ENCODE data around the gene TXNDC12. TPM values are rescaled to one million over a fixed set of nuclear protein-coding genes. Genes with fewer than 3 reads are reported as not detected.

The TXNDC12 gene
- total and polyA plus RNA-seq, 9 of the 15 experiments (the other 6 are each of a cell fraction or from before 2014, with no cell fraction given) = 17.0 to 60.8 (median 37.8) TPM

DNA sequence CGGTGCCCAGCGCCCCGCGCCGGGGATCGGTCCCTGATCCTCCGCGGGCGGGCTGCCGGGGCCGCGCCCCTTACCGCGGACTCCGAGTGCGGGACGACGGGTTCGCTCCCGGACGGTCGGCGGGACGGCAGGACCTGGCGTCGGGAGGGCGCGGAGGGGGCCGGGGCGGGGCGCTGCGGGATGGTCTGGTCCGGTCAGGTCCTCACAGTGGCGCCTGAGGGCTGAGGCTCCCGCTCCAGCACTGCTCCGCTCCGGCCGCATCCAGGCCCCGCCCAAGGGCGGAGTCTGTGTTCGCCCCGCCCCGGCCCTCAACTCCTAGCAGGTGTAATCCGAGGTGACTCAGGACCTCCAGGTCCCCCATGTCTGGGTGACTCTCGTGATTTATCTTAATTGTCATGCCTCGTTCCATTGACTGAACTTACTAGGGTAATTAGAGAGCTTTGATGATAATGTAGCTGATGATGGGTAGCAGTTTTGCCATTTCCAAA lies 64.5 kb downstream of the TXNDC12 start, which contains the start of gene RAB3B (continued):
- TF ChIP-seq, protein P1, sequence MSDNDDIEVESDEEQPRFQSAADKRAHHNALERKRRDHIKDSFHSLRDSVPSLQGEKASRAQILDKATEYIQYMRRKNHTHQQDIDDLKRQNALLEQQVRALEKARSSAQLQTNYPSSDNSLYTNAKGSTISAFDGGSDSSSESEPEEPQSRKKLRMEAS (CRISPR knock-in tag; IDR thresholded peaks at IDR 0.05) = peak; percentile 54; the same call in 1 of the 2 replicates
- no peak for TF ChIP-seq SP2 (IDR thresholded peaks at IDR 0.05; ENCODE audit: extremely low read depth, low read depth, low read length, poor library complexity, severe bottlenecking)
- no peak for TF ChIP-seq ZKSCAN1 (IDR thresholded peaks at IDR 0.05; ENCODE audit: low read depth, low read length)
- peak; percentile 49; the same call in 1 of the 2 replicates for TF ChIP-seq GATAD2B (IDR thresholded peaks at IDR 0.05; ENCODE audit: borderline replicate concordance)
- 0 out of 2 replicates have a peak, but pooled peaks have one; percentile 36 for TF ChIP-seq ATF7 (IDR thresholded peaks at IDR 0.05)
- TF ChIP-seq HDAC1 (IDR thresholded peaks at IDR 0.05) = no peak
- TF ChIP-seq NCOA2 (IDR thresholded peaks at IDR 0.05; ENCODE audit: partially characterized antibody in 2 of 2) = no peak
- no peak for TF ChIP-seq ZNF212 (CRISPR knock-in tag; IDR thresholded peaks at IDR 0.05)
- no peak for TF ChIP-seq POLR3G (IDR thresholded peaks at IDR 0.05; ENCODE audit: extremely low read depth, insufficient read length, insufficient replicate concordance)
- TF ChIP-seq, protein P2, sequence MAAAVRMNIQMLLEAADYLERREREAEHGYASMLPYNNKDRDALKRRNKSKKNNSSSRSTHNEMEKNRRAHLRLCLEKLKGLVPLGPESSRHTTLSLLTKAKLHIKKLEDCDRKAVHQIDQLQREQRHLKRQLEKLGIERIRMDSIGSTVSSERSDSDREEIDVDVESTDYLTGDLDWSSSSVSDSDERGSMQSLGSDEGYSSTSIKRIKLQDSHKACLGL (CRISPR knock-in tag; IDR thresholded peaks at IDR 0.05; ENCODE audit: borderline replicate concordance, poor library complexity, severe bottlenecking) = no peak
- TF ChIP-seq CBX1 (IDR thresholded peaks at IDR 0.05; ENCODE audit: low read depth) = no peak
- TF ChIP-seq RBM15 (IDR thresholded peaks at IDR 0.05; ENCODE audit: insufficient read depth, low read length) = no peak
- TF ChIP-seq, protein P3, sequence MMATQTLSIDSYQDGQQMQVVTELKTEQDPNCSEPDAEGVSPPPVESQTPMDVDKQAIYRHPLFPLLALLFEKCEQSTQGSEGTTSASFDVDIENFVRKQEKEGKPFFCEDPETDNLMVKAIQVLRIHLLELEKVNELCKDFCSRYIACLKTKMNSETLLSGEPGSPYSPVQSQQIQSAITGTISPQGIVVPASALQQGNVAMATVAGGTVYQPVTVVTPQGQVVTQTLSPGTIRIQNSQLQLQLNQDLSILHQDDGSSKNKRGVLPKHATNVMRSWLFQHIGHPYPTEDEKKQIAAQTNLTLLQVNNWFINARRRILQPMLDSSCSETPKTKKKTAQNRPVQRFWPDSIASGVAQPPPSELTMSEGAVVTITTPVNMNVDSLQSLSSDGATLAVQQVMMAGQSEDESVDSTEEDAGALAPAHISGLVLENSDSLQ (IDR thresholded peaks at IDR 0.05) = 0 out of 2 replicates have a peak, but pooled peaks have one; percentile 29
- TF ChIP-seq, protein P4, sequence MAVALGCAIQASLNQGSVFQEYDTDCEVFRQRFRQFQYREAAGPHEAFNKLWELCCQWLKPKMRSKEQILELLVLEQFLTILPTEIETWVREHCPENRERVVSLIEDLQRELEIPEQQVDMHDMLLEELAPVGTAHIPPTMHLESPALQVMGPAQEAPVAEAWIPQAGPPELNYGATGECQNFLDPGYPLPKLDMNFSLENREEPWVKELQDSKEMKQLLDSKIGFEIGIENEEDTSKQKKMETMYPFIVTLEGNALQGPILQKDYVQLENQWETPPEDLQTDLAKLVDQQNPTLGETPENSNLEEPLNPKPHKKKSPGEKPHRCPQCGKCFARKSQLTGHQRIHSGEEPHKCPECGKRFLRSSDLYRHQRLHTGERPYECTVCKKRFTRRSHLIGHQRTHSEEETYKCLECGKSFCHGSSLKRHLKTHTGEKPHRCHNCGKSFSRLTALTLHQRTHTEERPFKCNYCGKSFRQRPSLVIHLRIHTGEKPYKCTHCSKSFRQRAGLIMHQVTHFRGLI (CRISPR knock-in tag; IDR thresholded peaks at IDR 0.05) = no peak
- TF ChIP-seq, protein P5, sequence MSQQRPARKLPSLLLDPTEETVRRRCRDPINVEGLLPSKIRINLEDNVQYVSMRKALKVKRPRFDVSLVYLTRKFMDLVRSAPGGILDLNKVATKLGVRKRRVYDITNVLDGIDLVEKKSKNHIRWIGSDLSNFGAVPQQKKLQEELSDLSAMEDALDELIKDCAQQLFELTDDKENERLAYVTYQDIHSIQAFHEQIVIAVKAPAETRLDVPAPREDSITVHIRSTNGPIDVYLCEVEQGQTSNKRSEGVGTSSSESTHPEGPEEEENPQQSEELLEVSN (IDR thresholded peaks at IDR 0.05; ENCODE audit: borderline replicate concordance in 1 of 2, extremely low read depth in 1 of 2, insufficient read depth in 1 of 2, insufficient read length in 1 of 2, low read depth in 1 of 2, low read length in 1 of 2, poor library complexity in 1 of 2, severe bottlenecking in 1 of 2) = peak in 1 of 2 experiments; percentile 44
- TF ChIP-seq, protein P6, sequence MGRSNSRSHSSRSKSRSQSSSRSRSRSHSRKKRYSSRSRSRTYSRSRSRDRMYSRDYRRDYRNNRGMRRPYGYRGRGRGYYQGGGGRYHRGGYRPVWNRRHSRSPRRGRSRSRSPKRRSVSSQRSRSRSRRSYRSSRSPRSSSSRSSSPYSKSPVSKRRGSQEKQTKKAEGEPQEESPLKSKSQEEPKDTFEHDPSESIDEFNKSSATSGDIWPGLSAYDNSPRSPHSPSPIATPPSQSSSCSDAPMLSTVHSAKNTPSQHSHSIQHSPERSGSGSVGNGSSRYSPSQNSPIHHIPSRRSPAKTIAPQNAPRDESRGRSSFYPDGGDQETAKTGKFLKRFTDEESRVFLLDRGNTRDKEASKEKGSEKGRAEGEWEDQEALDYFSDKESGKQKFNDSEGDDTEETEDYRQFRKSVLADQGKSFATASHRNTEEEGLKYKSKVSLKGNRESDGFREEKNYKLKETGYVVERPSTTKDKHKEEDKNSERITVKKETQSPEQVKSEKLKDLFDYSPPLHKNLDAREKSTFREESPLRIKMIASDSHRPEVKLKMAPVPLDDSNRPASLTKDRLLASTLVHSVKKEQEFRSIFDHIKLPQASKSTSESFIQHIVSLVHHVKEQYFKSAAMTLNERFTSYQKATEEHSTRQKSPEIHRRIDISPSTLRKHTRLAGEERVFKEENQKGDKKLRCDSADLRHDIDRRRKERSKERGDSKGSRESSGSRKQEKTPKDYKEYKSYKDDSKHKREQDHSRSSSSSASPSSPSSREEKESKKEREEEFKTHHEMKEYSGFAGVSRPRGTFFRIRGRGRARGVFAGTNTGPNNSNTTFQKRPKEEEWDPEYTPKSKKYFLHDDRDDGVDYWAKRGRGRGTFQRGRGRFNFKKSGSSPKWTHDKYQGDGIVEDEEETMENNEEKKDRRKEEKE (IDR thresholded peaks at IDR 0.05; ENCODE audit: borderline replicate concordance in 1 of 2, control insufficient read depth in 1 of 2, low read depth in 2 of 2, low read length in 1 of 2) = no peak
